Measurements from ENCODE around the gene KCNRG. TPM values are rescaled to one million over a fixed set of nuclear protein-coding genes. Genes with fewer than 3 reads are reported as not detected.

Gene KCNRG
- total and polyA plus RNA-seq, 2 donors (not counting 1 experiment from before 2014, with no cell fraction given): 0.86 to 3.4 TPM

GRCh38 chr13:50065712-50066111, 50.5 kb downstream of the KCNRG start:
- peaks cover 6% of the 10 kb centered on the region for H4K20me1 ChIP-seq (ENCODE audit: control insufficient read depth, insufficient read depth, low read length, poor library complexity, severe bottlenecking)
- H3K4me3 Mint-ChIP-seq: no peak overlapping the region
- ATAC-seq (ENCODE audit: low read depth) (no peak), DNase-seq (no peak)
- no peak overlapping the region for H3K4me2 ChIP-seq (replicated peaks; ENCODE audit: low read depth, low read length, poor library complexity, severe bottlenecking)
- H3K9me3 ChIP-seq (ENCODE audit: control extremely low read depth in 1 of 3, control insufficient read depth in 2 of 3, insufficient read depth in 1 of 3, low read length in 2 of 3): no peaks in the 10 kb centered on the region
- H3K27ac Mint-ChIP-seq: peak overlapping the region; percentile 39
- H3K4me3 ChIP-seq (ENCODE audit: control extremely low read depth in 1 of 5, extremely low read depth in 1 of 5, insufficient read depth in 1 of 5, low read depth in 2 of 5, low read length in 4 of 5): no peak overlapping the region
- no peak overlapping the region for H2AFZ ChIP-seq (ENCODE audit: insufficient read depth, low read depth, low read length, poor library complexity, severe bottlenecking)
- TF ChIP-seq, protein P1, sequence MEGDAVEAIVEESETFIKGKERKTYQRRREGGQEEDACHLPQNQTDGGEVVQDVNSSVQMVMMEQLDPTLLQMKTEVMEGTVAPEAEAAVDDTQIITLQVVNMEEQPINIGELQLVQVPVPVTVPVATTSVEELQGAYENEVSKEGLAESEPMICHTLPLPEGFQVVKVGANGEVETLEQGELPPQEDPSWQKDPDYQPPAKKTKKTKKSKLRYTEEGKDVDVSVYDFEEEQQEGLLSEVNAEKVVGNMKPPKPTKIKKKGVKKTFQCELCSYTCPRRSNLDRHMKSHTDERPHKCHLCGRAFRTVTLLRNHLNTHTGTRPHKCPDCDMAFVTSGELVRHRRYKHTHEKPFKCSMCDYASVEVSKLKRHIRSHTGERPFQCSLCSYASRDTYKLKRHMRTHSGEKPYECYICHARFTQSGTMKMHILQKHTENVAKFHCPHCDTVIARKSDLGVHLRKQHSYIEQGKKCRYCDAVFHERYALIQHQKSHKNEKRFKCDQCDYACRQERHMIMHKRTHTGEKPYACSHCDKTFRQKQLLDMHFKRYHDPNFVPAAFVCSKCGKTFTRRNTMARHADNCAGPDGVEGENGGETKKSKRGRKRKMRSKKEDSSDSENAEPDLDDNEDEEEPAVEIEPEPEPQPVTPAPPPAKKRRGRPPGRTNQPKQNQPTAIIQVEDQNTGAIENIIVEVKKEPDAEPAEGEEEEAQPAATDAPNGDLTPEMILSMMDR (IDR thresholded peaks at IDR 0.05): no peak
- TF ChIP-seq EZH2 (IDR thresholded peaks at IDR 0.05; ENCODE audit: borderline replicate concordance, insufficient read depth, low read depth, low read length, poor library complexity, severe bottlenecking): no peak
- ChIA-PET CTCF (interaction anchor here (0.8 to 1.5 kb wide), 2 partner anchors 19 to 846 kb away, joined by 3 read pairs; no protein-coding TSS in a partner anchor), POLR2A (no interaction called here)
- intact Hi-C loops (cut with micrococcal nuclease): no loop called here
- peaks cover 53% of the 10 kb centered on the region for H3K79me2 ChIP-seq (ENCODE audit: control insufficient read depth, insufficient read depth, low read length)
- no peaks in the 10 kb centered on the region for H3K27me3 ChIP-seq (replicated peaks in 1 of 4; ENCODE audit: control extremely low read depth in 1 of 4, control insufficient read depth in 3 of 4, insufficient read depth in 4 of 4, low read length in 3 of 4)
- H3K36me3 ChIP-seq (replicated peaks in 1 of 2; ENCODE audit: control extremely low read depth in 1 of 2, control insufficient read depth in 1 of 2, extremely low read depth in 1 of 2, insufficient read depth in 2 of 2, low read length in 1 of 2): peaks cover 29 to 44% of the 10 kb centered on the region in 2 experiments
- H3K27ac ChIP-seq (ENCODE audit: low read length in 2 of 2): no peak overlapping the region
- H3K27me3 Mint-ChIP-seq: no peaks in the 10 kb centered on the region
- no peaks in the 10 kb centered on the region for H3K9me3 Mint-ChIP-seq (ENCODE audit: insufficient read depth)
- H3K4me1 Mint-ChIP-seq: peaks cover 6% of the 10 kb centered on the region
- no peaks in the 10 kb centered on the region for H3K4me1 ChIP-seq (ENCODE audit: control insufficient read depth in 2 of 2, insufficient read depth in 2 of 2, low read length in 2 of 2)
- WGBS (ENCODE audit: insufficient coverage): no CpG with 5 or more reads among the region's 1 CpG
- H3K9ac ChIP-seq (ENCODE audit: low read length): no peak overlapping the region

- Mint-ChIP-seq H3K4me1 (peaks cover 20% of the 10 kb centered on the region), H3K9me3 (ENCODE audit: insufficient read depth) (no peaks in the 10 kb centered on the region), H3K27ac (no peak overlapping the region), H3K27me3 (no peaks in the 10 kb centered on the region), H3K4me3 (no peak overlapping the region)
- H3K4me3 ChIP-seq (ENCODE audit: control extremely low read depth in 1 of 5, extremely low read depth in 1 of 5, insufficient read depth in 1 of 5, low read depth in 2 of 5, low read length in 4 of 5): no peak overlapping the region
- DNase-seq (no peak), ATAC-seq (ENCODE audit: low read depth) (no peak)
- no peaks in the 10 kb centered on the region for H3K27me3 ChIP-seq (replicated peaks in 1 of 4; ENCODE audit: control extremely low read depth in 1 of 4, control insufficient read depth in 3 of 4, insufficient read depth in 4 of 4, low read length in 3 of 4)
- no peak overlapping the region for H2AFZ ChIP-seq (ENCODE audit: insufficient read depth, low read depth, low read length, poor library complexity, severe bottlenecking)
- intact Hi-C loops (cut with micrococcal nuclease): no loop called here
- peaks cover 6% of the 10 kb centered on the region for H4K20me1 ChIP-seq (ENCODE audit: control insufficient read depth, insufficient read depth, low read length, poor library complexity, severe bottlenecking)
- ChIA-PET POLR2A (interaction anchor here (1.2 kb wide), 1 partner anchor 56 kb away, joined by 3 read pairs; no protein-coding TSS in a partner anchor), CTCF (interaction anchor here (0.9 to 3.6 kb wide), 4 partner anchors 8 to 71 kb away, joined by 3 to 20 read pairs (median 5); no protein-coding TSS in a partner anchor)
- H3K36me3 ChIP-seq (replicated peaks in 1 of 2; ENCODE audit: control extremely low read depth in 1 of 2, control insufficient read depth in 1 of 2, extremely low read depth in 1 of 2, insufficient read depth in 2 of 2, low read length in 1 of 2): peaks cover 26 to 45% of the 10 kb centered on the region in 2 experiments
- no peak overlapping the region for H3K4me2 ChIP-seq (replicated peaks; ENCODE audit: low read depth, low read length, poor library complexity, severe bottlenecking)
- H3K9me3 ChIP-seq (ENCODE audit: control extremely low read depth in 1 of 3, control insufficient read depth in 2 of 3, insufficient read depth in 1 of 3, low read length in 2 of 3): no peaks in the 10 kb centered on the region
- no peak overlapping the region for H3K9ac ChIP-seq (ENCODE audit: low read length)
- no peak for TF ChIP-seq EZH2 (IDR thresholded peaks at IDR 0.05; ENCODE audit: borderline replicate concordance, insufficient read depth, low read depth, low read length, poor library complexity, severe bottlenecking)
- TF ChIP-seq, protein P1 (IDR thresholded peaks at IDR 0.05): no peak
- H3K4me1 ChIP-seq (ENCODE audit: control insufficient read depth in 2 of 2, insufficient read depth in 2 of 2, low read length in 2 of 2): peaks cover 0 to 12% of the 10 kb centered on the region in 2 donors
- H3K27ac ChIP-seq (ENCODE audit: low read length in 2 of 2): no peak overlapping the region
- peaks cover 76% of the 10 kb centered on the region for H3K79me2 ChIP-seq (ENCODE audit: control insufficient read depth, insufficient read depth, low read length)
Observed at GRCh38 chr13:50068508-50068907, 53.3 kb downstream of the KCNRG start.

Measured in B cell (primary cell).